ENCODE measurements around the gene HGS.

HGS gene

GRCh38 chr17:81644976-81645952 lies 38.5 kb upstream of the HGS start:
- Histone ChIP-seq H3K4me3 (ENCODE audit: low read length in 2 of 2) (no peak overlapping the region), H3K9me3 (ENCODE audit: control insufficient read depth in 2 of 2, low read length in 2 of 2) (no peaks in the 10 kb centered on the region), H3K9ac (ENCODE audit: low read depth in 1 of 2, low read length in 2 of 2) (no peak overlapping the region), H3K27ac (ENCODE audit: low read depth in 2 of 2, low read length in 2 of 2) (no peak overlapping the region), H3K4me1 (ENCODE audit: control insufficient read depth in 2 of 2, insufficient read depth in 2 of 2, low read length in 2 of 2) (no peaks in the 10 kb centered on the region), H3K36me3 (ENCODE audit: control insufficient read depth in 2 of 2, insufficient read depth in 2 of 2, low read length in 2 of 2) (no peaks in the 10 kb centered on the region), H3K27me3 (ENCODE audit: control insufficient read depth in 2 of 2, insufficient read depth in 2 of 2, low read length in 2 of 2) (peaks cover 4% of the 10 kb centered on the region in 2 donors)

DNA sequence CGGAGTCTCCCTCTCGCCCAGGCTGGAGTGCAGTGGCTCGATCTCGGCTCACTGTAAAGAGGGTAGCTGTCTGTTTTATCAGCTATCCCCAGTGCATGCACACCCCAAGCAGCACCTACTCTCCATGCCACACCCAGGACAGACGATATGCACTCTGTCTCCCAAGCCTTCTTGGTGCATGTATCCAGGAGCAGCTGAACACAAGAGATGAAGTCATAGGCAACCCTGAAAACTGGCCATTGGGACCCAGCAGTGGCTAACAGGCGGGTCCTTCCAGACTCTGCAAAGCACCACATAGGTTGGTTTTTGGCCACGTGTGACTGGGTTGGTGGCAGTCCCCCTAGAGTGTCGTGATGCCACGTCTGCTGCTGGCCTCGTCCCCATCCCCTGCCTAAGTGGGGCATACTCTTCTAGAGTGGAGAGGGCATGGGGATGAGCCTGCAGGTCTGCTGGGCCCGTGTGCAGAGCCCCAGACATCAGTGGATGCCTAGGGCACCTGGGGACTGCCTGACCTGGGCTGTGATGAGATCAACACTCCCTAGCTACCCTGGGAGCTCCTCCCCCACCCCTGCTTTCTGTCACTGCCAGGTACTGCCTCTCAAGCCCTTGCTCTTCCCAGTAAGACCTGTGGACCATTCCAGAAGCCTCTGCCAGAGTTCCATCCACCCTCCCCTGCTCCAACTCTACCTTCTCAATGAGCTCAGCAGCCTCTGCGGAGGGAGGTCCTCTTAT lies 36.8 kb upstream of the HGS start:
- Histone ChIP-seq H3K27ac (ENCODE audit: low read depth in 2 of 2, low read length in 2 of 2) (no peak overlapping the region), H3K9me3 (ENCODE audit: control insufficient read depth in 2 of 2, low read length in 2 of 2) (no peaks in the 10 kb centered on the region), H3K36me3 (ENCODE audit: control insufficient read depth in 2 of 2, insufficient read depth in 2 of 2, low read length in 2 of 2) (no peaks in the 10 kb centered on the region), H3K9ac (ENCODE audit: low read depth in 1 of 2, low read length in 2 of 2) (no peak overlapping the region), H3K4me1 (ENCODE audit: control insufficient read depth in 2 of 2, insufficient read depth in 2 of 2, low read length in 2 of 2) (no peaks in the 10 kb centered on the region), H3K4me3 (ENCODE audit: low read length in 2 of 2) (no peak overlapping the region), H3K27me3 (ENCODE audit: control insufficient read depth in 2 of 2, insufficient read depth in 2 of 2, low read length in 2 of 2) (peaks cover 4% of the 10 kb centered on the region in 2 donors)

GRCh38 chr17:81647640-81648012 lies 36.2 kb upstream of the HGS start:
- no peak overlapping the region for H3K27ac ChIP-seq (ENCODE audit: low read depth in 2 of 2, low read length in 2 of 2)
- no peaks in the 10 kb centered on the region for H3K36me3 ChIP-seq (ENCODE audit: control insufficient read depth in 2 of 2, insufficient read depth in 2 of 2, low read length in 2 of 2)
- H3K4me1 ChIP-seq (ENCODE audit: control insufficient read depth in 2 of 2, insufficient read depth in 2 of 2, low read length in 2 of 2), result no peaks in the 10 kb centered on the region
- H3K9ac ChIP-seq (ENCODE audit: low read depth in 1 of 2, low read length in 2 of 2), result no peak overlapping the region
- peaks cover 4% of the 10 kb centered on the region in 2 donors for H3K27me3 ChIP-seq (ENCODE audit: control insufficient read depth in 2 of 2, insufficient read depth in 2 of 2, low read length in 2 of 2)
- no peaks in the 10 kb centered on the region for H3K9me3 ChIP-seq (ENCODE audit: control insufficient read depth in 2 of 2, low read length in 2 of 2)
- no peak overlapping the region for H3K4me3 ChIP-seq (ENCODE audit: low read length in 2 of 2)

GRCh38 chr17:81648013-81648706 lies 35.7 kb upstream of the HGS start:
- Histone ChIP-seq H3K4me1 (ENCODE audit: control insufficient read depth in 2 of 2, insufficient read depth in 2 of 2, low read length in 2 of 2) (no peaks in the 10 kb centered on the region), H3K36me3 (ENCODE audit: control insufficient read depth in 2 of 2, insufficient read depth in 2 of 2, low read length in 2 of 2) (no peaks in the 10 kb centered on the region), H3K4me3 (ENCODE audit: low read length in 2 of 2) (no peak overlapping the region), H3K9ac (ENCODE audit: low read depth in 1 of 2, low read length in 2 of 2) (no peak overlapping the region), H3K27me3 (ENCODE audit: control insufficient read depth in 2 of 2, insufficient read depth in 2 of 2, low read length in 2 of 2) (peaks cover 4% of the 10 kb centered on the region in 2 donors), H3K27ac (ENCODE audit: low read depth in 2 of 2, low read length in 2 of 2) (no peak overlapping the region), H3K9me3 (ENCODE audit: control insufficient read depth in 2 of 2, low read length in 2 of 2) (no peaks in the 10 kb centered on the region)

GRCh38 chr17:81648707-81649085 lies 35.1 kb upstream of the HGS start:
- Histone ChIP-seq H3K4me3 (ENCODE audit: low read length in 2 of 2) (no peak overlapping the region), H3K27me3 (ENCODE audit: control insufficient read depth in 2 of 2, insufficient read depth in 2 of 2, low read length in 2 of 2) (peaks cover 4% of the 10 kb centered on the region in 2 donors), H3K9me3 (ENCODE audit: control insufficient read depth in 2 of 2, low read length in 2 of 2) (no peaks in the 10 kb centered on the region), H3K4me1 (ENCODE audit: control insufficient read depth in 2 of 2, insufficient read depth in 2 of 2, low read length in 2 of 2) (no peaks in the 10 kb centered on the region), H3K36me3 (ENCODE audit: control insufficient read depth in 2 of 2, insufficient read depth in 2 of 2, low read length in 2 of 2) (no peaks in the 10 kb centered on the region), H3K27ac (ENCODE audit: low read depth in 2 of 2, low read length in 2 of 2) (no peak overlapping the region), H3K9ac (ENCODE audit: low read depth in 1 of 2, low read length in 2 of 2) (no peak overlapping the region)

- no peak overlapping the region for H3K9ac ChIP-seq (ENCODE audit: low read depth in 1 of 2, low read length in 2 of 2)
- H3K27ac ChIP-seq (ENCODE audit: low read depth in 2 of 2, low read length in 2 of 2), result no peak overlapping the region
- no peaks in the 10 kb centered on the region for H3K36me3 ChIP-seq (ENCODE audit: control insufficient read depth in 2 of 2, insufficient read depth in 2 of 2, low read length in 2 of 2)
- H3K4me1 ChIP-seq (ENCODE audit: control insufficient read depth in 2 of 2, insufficient read depth in 2 of 2, low read length in 2 of 2), result no peaks in the 10 kb centered on the region
- H3K4me3 ChIP-seq (ENCODE audit: low read length in 2 of 2), result no peak overlapping the region
- H3K9me3 ChIP-seq (ENCODE audit: control insufficient read depth in 2 of 2, low read length in 2 of 2), result no peaks in the 10 kb centered on the region
- peaks cover 4% of the 10 kb centered on the region in 2 donors for H3K27me3 ChIP-seq (ENCODE audit: control insufficient read depth in 2 of 2, insufficient read depth in 2 of 2, low read length in 2 of 2)
Measured at GRCh38 chr17:81650951-81651350, 32.9 kb upstream of the HGS start.

DNA sequence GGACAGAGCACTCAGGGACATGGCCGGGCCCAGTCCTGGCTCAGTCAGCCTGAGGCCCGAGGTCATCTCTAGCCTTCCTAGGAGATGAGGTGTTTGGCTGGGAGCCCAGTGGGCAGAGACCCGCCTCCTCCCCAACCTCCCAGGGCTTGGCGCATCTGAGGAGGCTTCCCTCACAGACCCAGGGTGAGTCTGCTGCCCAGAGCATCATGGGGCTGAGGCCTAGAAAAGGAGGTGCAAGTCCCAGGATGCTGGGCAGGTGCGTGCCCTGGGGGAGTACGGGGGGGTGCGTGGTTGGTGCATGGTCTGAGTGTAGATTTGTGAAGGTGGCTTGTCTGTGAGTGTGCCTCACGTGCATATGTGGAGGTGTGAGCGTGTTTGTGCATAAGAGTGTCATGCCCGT lies 32.1 kb upstream of the HGS start:
- no peaks in the 10 kb centered on the region for H3K36me3 ChIP-seq (ENCODE audit: control insufficient read depth in 2 of 2, insufficient read depth in 2 of 2, low read length in 2 of 2)
- no peak overlapping the region for H3K9ac ChIP-seq (ENCODE audit: low read depth in 1 of 2, low read length in 2 of 2)
- peaks cover 4% of the 10 kb centered on the region in 2 donors for H3K27me3 ChIP-seq (ENCODE audit: control insufficient read depth in 2 of 2, insufficient read depth in 2 of 2, low read length in 2 of 2)
- H3K4me1 ChIP-seq (ENCODE audit: control insufficient read depth in 2 of 2, insufficient read depth in 2 of 2, low read length in 2 of 2), result no peaks in the 10 kb centered on the region
- no peaks in the 10 kb centered on the region for H3K9me3 ChIP-seq (ENCODE audit: control insufficient read depth in 2 of 2, low read length in 2 of 2)
- H3K27ac ChIP-seq (ENCODE audit: low read depth in 2 of 2, low read length in 2 of 2), result no peak overlapping the region
- H3K4me3 ChIP-seq (ENCODE audit: low read length in 2 of 2), result no peak overlapping the region

DNA sequence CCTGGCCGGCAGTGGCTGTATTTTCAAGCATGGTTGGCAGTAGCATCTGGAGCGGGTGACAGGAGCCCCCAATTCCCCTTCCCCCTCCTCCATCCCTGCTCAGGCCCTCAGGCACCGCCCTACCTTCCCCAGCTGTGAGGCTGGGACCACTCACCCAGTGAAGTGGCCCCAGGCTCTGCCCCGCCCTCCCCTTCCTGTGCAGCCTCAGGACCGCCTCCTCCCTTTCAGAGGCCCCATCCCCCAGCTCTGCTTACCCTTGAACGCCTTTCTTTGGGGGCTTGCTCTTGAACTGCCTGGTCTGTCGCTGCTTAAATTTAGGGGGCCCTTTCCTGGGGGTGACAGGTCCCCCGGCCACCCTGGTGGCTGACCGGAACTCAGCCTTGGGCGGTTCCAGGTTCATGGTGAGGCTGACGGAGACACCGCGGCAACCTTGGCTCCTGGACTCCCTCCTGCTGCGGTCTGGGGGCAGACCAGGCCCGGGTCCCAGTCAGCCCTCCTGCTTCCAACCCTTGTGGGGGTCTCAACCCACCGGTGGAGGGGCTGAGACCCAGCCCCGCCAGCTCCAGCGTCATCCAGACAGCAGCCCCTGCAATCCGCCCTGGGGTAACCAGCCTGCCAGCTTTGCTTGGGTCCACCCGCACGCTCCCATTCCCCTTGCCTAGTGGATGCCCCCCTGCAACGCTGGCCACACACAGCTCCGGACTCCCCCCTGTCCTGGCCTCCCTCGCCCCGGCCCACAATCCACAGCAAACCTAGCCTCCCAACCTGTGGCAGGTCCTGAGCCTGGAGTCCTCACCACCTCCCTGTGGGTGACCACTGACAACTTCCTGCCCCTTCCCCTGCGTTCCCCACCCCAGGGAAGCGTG lies 30.7 kb upstream of the HGS start:
- Histone ChIP-seq H3K4me1 (ENCODE audit: control insufficient read depth in 2 of 2, insufficient read depth in 2 of 2, low read length in 2 of 2) (no peaks in the 10 kb centered on the region), H3K9ac (ENCODE audit: low read depth in 1 of 2, low read length in 2 of 2) (no peak overlapping the region), H3K36me3 (ENCODE audit: control insufficient read depth in 2 of 2, insufficient read depth in 2 of 2, low read length in 2 of 2) (no peaks in the 10 kb centered on the region), H3K4me3 (ENCODE audit: low read length in 2 of 2) (peak overlapping the region in 1 of 2 donors; percentile 26), H3K9me3 (ENCODE audit: control insufficient read depth in 2 of 2, low read length in 2 of 2) (no peaks in the 10 kb centered on the region), H3K27ac (ENCODE audit: low read depth in 2 of 2, low read length in 2 of 2) (no peak overlapping the region), H3K27me3 (ENCODE audit: control insufficient read depth in 2 of 2, insufficient read depth in 2 of 2, low read length in 2 of 2) (no peaks in the 10 kb centered on the region)

DNA sequence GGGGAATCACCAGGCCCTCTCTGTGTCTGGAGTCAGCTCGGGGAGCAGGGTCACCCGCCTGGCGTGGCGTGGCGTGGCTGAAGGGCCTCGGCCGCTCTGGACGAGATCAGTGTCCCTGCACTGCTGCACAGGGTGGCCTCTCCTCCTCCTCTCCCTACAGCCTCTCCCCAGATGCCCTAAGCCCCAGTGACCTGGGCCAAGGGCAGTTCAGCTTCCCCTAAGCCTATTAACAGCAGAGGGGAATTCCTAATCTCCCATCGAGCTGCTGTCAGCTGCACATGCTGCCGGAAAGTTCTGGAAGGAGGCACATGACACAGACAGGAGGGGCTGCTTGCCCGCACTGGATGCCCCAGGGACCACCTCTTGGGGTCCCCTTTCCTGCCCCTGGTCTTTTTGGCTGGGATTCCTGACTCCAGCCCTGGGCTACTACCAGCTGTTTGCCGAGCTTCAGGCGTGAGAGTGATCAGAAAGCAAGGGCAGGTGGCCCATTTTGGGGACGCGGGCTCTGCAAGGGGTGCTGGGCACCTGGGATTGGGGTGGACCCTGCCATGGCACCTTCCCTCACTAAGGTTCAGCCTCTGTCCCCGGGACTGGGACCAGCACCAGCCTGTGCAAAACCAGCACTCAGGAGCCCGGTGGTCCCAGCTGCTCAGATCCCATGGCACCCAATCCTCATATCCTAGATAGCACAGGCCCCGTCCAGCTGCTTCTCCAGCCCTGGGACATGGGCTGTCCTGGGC lies 28.3 kb upstream of the HGS start:
- no peaks in the 10 kb centered on the region for H3K27me3 ChIP-seq (ENCODE audit: control insufficient read depth in 2 of 2, insufficient read depth in 2 of 2, low read length in 2 of 2)
- no peaks in the 10 kb centered on the region for H3K9me3 ChIP-seq (ENCODE audit: control insufficient read depth in 2 of 2, low read length in 2 of 2)
- no peak overlapping the region for H3K9ac ChIP-seq (ENCODE audit: low read depth in 1 of 2, low read length in 2 of 2)
- no peak overlapping the region for H3K27ac ChIP-seq (ENCODE audit: low read depth in 2 of 2, low read length in 2 of 2)
- H3K4me1 ChIP-seq (ENCODE audit: control insufficient read depth in 2 of 2, insufficient read depth in 2 of 2, low read length in 2 of 2), result no peaks in the 10 kb centered on the region
- H3K36me3 ChIP-seq (ENCODE audit: control insufficient read depth in 2 of 2, insufficient read depth in 2 of 2, low read length in 2 of 2), result no peaks in the 10 kb centered on the region
- H3K4me3 ChIP-seq (ENCODE audit: low read length in 2 of 2), result no peak overlapping the region

Data from mucosa of rectum (tissue), 2 donors.